Superior temporal gyrus (tissue), 1 donor: ENCODE results near the gene EMP2.
"Not testable (repeated sequence)": the region's sequence is repeated elsewhere in the genome, so short reads cannot be mapped to it uniquely, and the experiment has no call there.

Source experiments
- DNase-seq: peaks from one replicate; pipeline ENCODE4 v3.0.0-alpha.2; 2016; ENCODE audit errors: extremely low spot score

The EMP2 gene

GRCh38 chr16:10578474-10579316, 1.7 kb downstream of the EMP2 start:
- DNase-seq = no peak

DNA sequence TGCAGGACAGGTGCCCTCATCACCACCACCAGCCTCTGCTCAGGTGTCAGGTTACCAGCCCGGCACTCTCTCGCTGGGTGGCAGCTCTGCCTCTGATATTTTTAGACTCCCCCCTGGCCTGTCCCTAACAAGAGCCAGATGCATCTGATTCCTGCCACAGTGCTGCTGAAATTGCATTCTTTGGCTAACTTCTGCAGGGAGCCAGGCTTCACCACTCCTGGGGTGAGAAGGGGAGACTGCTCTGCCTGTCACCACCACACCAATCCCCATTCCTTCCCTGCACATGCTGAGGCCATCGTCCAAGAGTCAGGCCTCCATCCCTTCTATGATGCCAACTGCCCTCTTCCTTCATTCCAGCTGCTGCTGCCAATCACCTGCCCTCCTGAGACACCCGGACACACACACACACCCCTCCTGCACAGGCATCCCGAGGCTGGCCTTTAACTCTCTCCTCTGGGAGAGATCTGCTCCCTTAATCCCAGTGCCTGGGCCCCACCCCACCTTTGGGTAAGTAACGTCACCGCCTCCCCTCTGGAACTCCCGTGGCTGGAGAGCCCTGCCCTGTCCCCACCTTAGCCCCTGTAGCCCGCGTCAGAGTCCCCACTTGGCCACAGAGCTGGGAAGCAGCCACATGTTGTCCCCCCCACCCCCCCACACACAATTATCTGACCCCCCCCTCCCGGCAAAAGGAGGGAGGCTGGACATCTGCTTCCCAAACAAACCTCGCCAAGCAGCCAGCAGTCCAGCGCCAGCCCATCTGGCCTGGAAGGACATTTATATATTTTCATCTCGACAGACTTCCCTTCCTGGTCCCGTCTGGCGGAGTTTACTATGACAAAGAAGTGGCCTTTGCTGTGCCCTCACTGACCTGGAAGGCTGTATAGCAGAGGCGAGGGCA, 2.8 kb downstream of the EMP2 start:
- no peak for DNase-seq

- no peak for DNase-seq
Observed at GRCh38 chr16:10576390-10577304, 3.8 kb downstream of the EMP2 start.

GRCh38 chr16:10575506-10576130, 4.8 kb downstream of the EMP2 start:
- no peak for DNase-seq

- no peak for DNase-seq
Observed at GRCh38 chr16:10572611-10573010, 7.8 kb downstream of the EMP2 start.

DNA sequence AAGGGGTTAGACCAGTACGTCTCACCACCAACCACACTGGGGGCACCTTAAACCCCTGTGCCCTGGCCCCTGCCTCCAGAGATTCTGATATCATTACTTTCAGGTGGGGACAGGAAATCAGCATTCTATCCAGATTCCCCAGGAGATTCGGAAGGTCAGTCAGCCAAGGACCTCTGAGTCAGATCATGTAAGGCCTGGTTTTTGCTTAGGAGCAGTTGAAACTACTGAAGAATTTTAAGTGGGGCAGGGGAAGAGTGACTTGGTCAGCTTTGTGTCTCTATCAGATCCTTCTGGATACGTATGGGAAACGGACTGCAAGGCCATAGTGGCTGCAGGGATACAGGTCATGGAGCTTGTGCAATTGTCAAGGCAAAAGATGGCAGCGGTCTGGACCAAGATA, 9.0 kb downstream of the EMP2 start:
- no peak for DNase-seq

DNA sequence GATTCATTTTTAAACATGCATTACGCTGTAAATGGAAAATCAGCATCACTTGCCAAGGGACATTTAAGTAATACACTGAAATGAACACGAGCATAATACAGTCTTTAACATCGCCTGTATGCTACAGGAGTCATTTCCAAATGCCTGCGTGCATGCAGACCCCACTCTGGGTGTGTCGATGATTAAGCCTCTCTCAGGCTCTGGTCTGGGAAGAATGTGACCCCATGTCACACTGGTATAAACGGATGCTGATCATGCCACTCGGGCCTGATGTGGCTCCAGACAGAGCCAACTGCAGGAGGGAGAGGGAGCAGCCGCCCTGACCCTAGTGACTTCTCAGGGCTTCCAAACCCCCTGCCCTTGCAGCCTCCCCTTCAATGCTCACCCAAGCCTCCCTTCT, 10.8 kb downstream of the EMP2 start:
- no peak for DNase-seq

- no peak for DNase-seq
Observed at GRCh38 chr16:10566613-10567012, 13.8 kb downstream of the EMP2 start.

DNA sequence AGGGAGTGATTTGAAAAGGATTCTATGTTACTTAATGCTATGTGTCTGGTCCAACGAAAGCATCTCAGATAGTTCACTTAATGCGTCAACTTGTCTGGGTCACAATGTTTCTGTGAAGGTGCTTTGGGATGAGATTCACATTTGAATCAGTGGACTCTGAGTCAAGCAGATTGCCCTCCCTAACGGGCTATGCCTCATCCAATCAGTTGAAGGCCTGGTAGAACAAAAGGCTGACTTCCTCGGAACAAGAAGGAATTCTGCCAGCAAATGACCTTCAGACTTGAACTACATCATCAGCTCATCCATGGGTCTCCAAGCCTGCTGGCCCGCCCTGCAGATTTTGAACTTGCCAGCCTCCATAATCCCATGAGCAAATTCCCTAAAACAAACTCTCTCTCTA, 15.2 kb downstream of the EMP2 start:
- no peak for DNase-seq

GRCh38 chr16:10564591-10564990, 15.8 kb downstream of the EMP2 start:
- DNase-seq = no peak

DNA sequence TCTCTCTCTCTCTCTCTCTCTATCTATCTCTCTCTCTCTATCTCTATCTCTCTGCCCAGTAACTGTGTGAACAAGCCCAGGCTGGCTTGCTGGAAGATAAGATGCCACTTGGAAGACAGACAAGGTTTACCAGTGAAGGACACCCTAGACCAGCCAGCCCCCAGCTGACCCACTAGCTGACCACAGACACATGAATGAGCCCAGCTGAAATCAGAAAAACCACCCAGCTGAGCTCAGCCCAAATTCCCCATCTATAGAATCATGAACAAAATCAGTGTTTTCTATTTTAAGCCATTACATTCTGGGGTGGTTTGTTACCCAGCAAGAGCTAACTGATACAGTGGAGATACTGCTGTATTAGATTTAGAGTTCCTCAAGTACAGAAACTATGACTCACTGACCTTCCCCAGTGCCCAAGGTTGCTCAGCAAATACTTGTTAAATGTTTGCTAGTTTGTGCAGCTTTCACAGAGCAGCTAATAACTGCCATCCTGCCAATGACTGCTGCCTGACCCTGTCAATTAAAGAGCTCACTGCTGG, 18.0 kb downstream of the EMP2 start:
- DNase-seq = no peak

GRCh38 chr16:10561425-10561824, 19.0 kb downstream of the EMP2 start:
- DNase-seq = no peak

DNA sequence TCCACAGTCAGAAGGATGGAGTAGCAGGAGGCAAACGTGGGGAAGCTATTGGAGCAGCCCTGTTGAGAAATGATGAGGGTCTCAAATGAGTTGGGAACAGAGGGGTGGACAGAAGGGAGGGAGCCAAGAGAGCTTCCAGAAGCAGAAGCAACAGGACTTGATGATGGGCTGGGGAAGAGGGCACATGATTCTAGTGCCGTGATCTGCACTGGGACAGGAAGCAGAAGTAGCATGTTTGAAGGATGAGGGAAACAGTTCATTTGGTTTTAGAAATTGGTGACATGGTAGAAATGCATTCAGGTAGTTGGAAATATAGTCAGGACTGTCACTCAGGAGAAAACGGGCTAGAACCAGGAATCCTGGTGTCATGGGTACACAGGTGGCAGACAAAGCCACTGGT, 19.4 kb downstream of the EMP2 start:
- DNase-seq = no peak

- DNase-seq = not testable (repeated sequence)
Observed at GRCh38 chr16:10559792-10560191, 20.6 kb downstream of the EMP2 start.

DNA sequence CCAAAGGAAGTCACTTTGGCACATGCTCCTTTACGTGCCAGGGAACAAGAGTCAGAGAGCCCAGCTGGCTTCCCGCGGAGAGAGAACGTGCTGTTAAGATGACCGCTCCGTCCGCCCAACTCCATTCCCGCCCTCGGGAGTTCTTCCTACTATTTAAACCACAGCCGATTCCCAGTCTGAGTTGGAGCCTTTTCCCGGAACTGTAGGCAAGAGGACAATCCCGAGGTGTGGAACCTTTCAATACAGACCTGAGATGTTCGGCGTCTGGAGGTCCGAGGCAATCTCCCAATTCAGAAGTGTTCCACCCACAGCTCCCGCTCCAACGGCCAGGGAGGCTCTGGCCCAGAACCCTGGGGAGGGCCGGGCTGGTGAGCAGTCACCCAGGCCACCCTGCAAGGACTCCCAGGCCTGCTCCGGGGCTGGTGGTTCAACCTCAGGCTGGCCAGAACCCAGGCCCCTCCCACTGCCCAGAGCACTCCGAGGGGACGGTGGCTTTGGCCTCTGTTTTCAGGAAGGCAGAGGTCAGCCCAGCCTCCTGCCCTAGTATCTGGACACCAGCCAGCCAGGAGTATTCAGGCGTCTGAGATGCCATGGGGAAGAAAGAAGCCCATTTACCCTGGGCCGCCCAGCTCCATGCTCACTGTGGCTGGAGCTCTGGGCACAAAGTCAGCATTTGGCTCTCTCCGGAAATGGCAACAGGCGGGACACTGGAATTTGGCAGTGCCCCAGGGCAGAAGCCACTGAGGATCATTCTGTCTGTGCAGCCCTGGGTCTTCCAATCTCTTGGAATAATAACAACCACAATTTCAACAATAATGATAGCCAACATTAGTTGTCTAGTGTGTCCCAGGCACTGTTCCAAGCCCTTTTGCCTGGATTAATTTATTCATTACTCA, 21.4 kb downstream of the EMP2 start:
- DNase-seq = peak; percentile 18

GRCh38 chr16:10558305-10558704, 22.1 kb downstream of the EMP2 start:
- no peak for DNase-seq

DNA sequence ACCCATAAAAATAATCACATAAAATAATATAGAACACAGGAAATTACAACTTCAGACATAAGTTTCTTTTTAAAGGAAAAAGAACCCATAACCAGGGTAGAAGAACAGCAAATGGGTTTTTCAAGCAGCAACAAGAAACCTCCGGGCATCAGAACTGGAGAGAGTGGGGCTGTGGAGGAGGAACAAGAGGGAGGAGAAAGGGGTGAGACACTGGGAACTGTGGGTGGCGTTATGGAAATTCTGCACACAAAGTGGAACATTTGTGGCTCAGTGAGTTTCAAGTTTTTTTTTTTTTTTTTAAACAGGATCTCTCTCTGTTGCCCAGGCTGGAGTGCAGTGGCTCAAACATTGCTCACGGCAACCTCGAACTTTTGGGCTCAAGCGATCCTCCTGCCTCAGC, 22.6 kb downstream of the EMP2 start:
- DNase-seq = no peak

- no peak for DNase-seq
Observed at GRCh38 chr16:10556236-10556635, 24.2 kb downstream of the EMP2 start.

GRCh38 chr16:10554569-10554968, 25.8 kb downstream of the EMP2 start:
- no peak for DNase-seq

- no peak for DNase-seq
Observed at GRCh38 chr16:10552998-10553491, 27.4 kb downstream of the EMP2 start.
